Measurements from ENCODE around the gene ARPC1A. TPM values are rescaled to one million over a fixed set of nuclear protein-coding genes. Genes with fewer than 3 reads are reported as not detected.
A peak's percentile ranks its signal among the peaks of the same experiment; 100 is the strongest.

Gene ARPC1A
- total and polyA plus RNA-seq, 2 of the 8 experiments (the other 6 are each of a cell fraction or from before 2014, with no cell fraction given): 123 to 155 TPM

- Histone ChIP-seq H2AK5ac (ENCODE audit: low read depth, low read length) (no peak overlapping the region), H3K14ac (ENCODE audit: insufficient read length) (no peak overlapping the region), H3K79me2 (ENCODE audit: control insufficient read depth in 1 of 2, insufficient read depth in 2 of 2, low read length in 2 of 2) (no peaks in the 10 kb centered on the region), H3K56ac (replicated peaks; ENCODE audit: insufficient read length, low read depth, low read length) (no peak overlapping the region), H3K23me2 (ENCODE audit: low read depth, low read length) (no peaks in the 10 kb centered on the region), H3K18ac (ENCODE audit: extremely low read depth, low read length) (no peak overlapping the region), H3K4me3 (ENCODE audit: extremely low read depth in 1 of 4, insufficient read depth in 2 of 4, low read depth in 3 of 4, low read length in 4 of 4) (no peak overlapping the region), H3K9ac (replicated peaks in 1 of 4; ENCODE audit: extremely low read depth in 1 of 4, low read depth in 3 of 4, low read length in 3 of 4) (no peak overlapping the region), H3K4ac (replicated peaks; ENCODE audit: insufficient read length, low read depth, low read length) (no peak overlapping the region), H2BK12ac (ENCODE audit: low read depth, low read length) (no peak overlapping the region), H4K5ac (ENCODE audit: insufficient read length, low read depth, low read length) (no peak overlapping the region), H3K27ac (ENCODE audit: low read depth, low read length) (no peak overlapping the region), H2BK120ac (replicated peaks; ENCODE audit: low read depth, low read length) (no peak overlapping the region), H3K4me1 (replicated peaks in 1 of 4; ENCODE audit: control insufficient read depth in 3 of 4, insufficient read depth in 4 of 4, low read length in 3 of 4) (peaks cover 0 to 9% (median 4%) of the 10 kb centered on the region in 4 experiments; a peak in 5 of 7 replicates), H3K79me1 (ENCODE audit: low read depth, low read length) (no peaks in the 10 kb centered on the region), H2BK20ac (ENCODE audit: low read length) (no peak overlapping the region), H3K23ac (ENCODE audit: insufficient read length) (no peak overlapping the region), H2BK5ac (ENCODE audit: low read depth, low read length) (no peak overlapping the region), H4K20me1 (replicated peaks in 1 of 2; ENCODE audit: control insufficient read depth in 1 of 2, insufficient read depth in 2 of 2, low read length in 2 of 2) (peaks cover 0 to 2% of the 10 kb centered on the region in 2 experiments), H3K9me3 (ENCODE audit: insufficient read depth in 2 of 2, low read depth in 1 of 2, low read length in 1 of 2) (no peaks in the 10 kb centered on the region), H4K8ac (ENCODE audit: extremely low read depth, insufficient read depth, low read length) (no peak overlapping the region), H4K91ac (replicated peaks; ENCODE audit: insufficient read length, low read length) (no peak overlapping the region), H2AFZ (ENCODE audit: low read length) (no peak overlapping the region), H3K27me3 (replicated peaks in 1 of 4; ENCODE audit: control insufficient read depth in 3 of 4, extremely low read depth in 1 of 4, insufficient read depth in 3 of 4, low read length in 3 of 4) (no peaks in the 10 kb centered on the region), H3K4me2 (ENCODE audit: insufficient read depth in 1 of 2, low read depth in 2 of 2, low read length in 2 of 2) (no peak overlapping the region), H3K36me3 (ENCODE audit: control insufficient read depth in 2 of 4, insufficient read depth in 4 of 4, low read length in 3 of 4) (peaks cover 2 to 23% (median 9%) of the 10 kb centered on the region in 4 experiments; a peak in 6 of 8 replicates), H2BK15ac (ENCODE audit: low read length) (no peak overlapping the region)
- WGBS, 2 experiments (ENCODE audit: extremely low coverage in 1 of 2, insufficient coverage in 1 of 2, insufficient read length in 1 of 2, insufficient replicate concordance in 2 of 2, low coverage in 1 of 2, low lambda C conversion rate in 2 of 2, missing lambda C conversion rate in 1 of 2): 89% methylated on average over 16 of the region's 17 CpGs; no CpG with 5 or more reads in 1 of the 2 experiments
- FAIRE-seq: no peak
- POLR2A ChIA-PET (ENCODE audit: partially characterized antibody): interaction anchor here (1.2 to 1.6 kb wide), 4 partner anchors 8 to 55 kb away, joined by 3 to 4 read pairs (median 3); partner anchors contain the start of gene ARPC1B
- CTCF ChIA-PET (ENCODE audit: partially characterized antibody): interaction anchor here (0.6 to 5.7 kb wide), 18 partner anchors 8 to 372 kb away, joined by 3 to 40 read pairs (median 4); partner anchors contain the start of genes ARPC1B and BUD31
- DNase-seq (ENCODE audit: low read depth in 1 of 2, low spot score in 2 of 2): peak in 1 of 2 experiments; percentile 74
- 0 out of 4 replicates have a peak, but pooled peaks have one; percentile 39 to 49 for TF ChIP-seq HDAC2 (IDR thresholded peaks at IDR 0.05; ENCODE audit: borderline replicate concordance in 1 of 2, low read depth in 2 of 2, low read length in 2 of 2)
- TF ChIP-seq KDM5A (IDR thresholded peaks at IDR 0.05; ENCODE audit: low read length): no peak
- TF ChIP-seq POLR2AphosphoS5 (IDR thresholded peaks at IDR 0.05; ENCODE audit: low read depth, low read length): no peak
- TF ChIP-seq E2F6 (IDR thresholded peaks at IDR 0.05): no peak
- TF ChIP-seq CHD2 (IDR thresholded peaks at IDR 0.05; ENCODE audit: low read length): no peak
- TF ChIP-seq TBP (IDR thresholded peaks at IDR 0.05; ENCODE audit: low read depth, low read length): no peak
- TF ChIP-seq KDM1A (IDR thresholded peaks at IDR 0.05; ENCODE audit: borderline replicate concordance, low read length): 0 out of 2 replicates have a peak, but pooled peaks have one; percentile 28
- no peak for TF ChIP-seq HDAC6 (IDR thresholded peaks at IDR 0.05; ENCODE audit: low read depth, low read length)
- no peak for TF ChIP-seq CTBP2 (IDR thresholded peaks at IDR 0.05; ENCODE audit: borderline replicate concordance, insufficient read depth, insufficient read length, low read length)
- no peak for TF ChIP-seq ASH2L (IDR thresholded peaks at IDR 0.05; ENCODE audit: low read length)
- TF ChIP-seq ZNF274 (IDR thresholded peaks at IDR 0.05; ENCODE audit: borderline replicate concordance, extremely low read depth, low read length): no peak
Measured at GRCh38 chr7:99365318-99366141, 39.8 kb downstream of the ARPC1A start.
